ENCODE data around the gene PLEKHG3. TPM values are rescaled to one million over a fixed set of nuclear protein-coding genes. Genes with fewer than 3 reads are reported as not detected.
A peak's percentile ranks its signal among the peaks of the same experiment; 100 is the strongest.

The PLEKHG3 gene
- total RNA-seq, 1 donor from 2014 or later, result 64.7 TPM

GRCh38 chr14:64726585-64726890 lies 22.3 kb downstream of the PLEKHG3 start:
- H3K9me3 Mint-ChIP-seq, result no peaks in the 10 kb centered on the region
- no peak for DNase-seq (ENCODE audit: extremely low spot score, unreplicated experiment)
- TF ChIP-seq CTCF (conservative IDR thresholded peaks at IDR 0.05), result no peak
- no peak overlapping the region for H3K4me3 Mint-ChIP-seq
- H3K36me3 Mint-ChIP-seq, result peaks cover 10% of the 10 kb centered on the region
- H3K4me1 Mint-ChIP-seq (ENCODE audit: unreplicated experiment), result peaks cover 36% of the 10 kb centered on the region
- H3K27ac Mint-ChIP-seq, result peak overlapping the region; percentile 84
- no peaks in the 10 kb centered on the region for H3K27me3 Mint-ChIP-seq

GRCh38 chr14:64727551-64728071 lies 23.4 kb downstream of the PLEKHG3 start:
- Mint-ChIP-seq H3K27me3 (no peaks in the 10 kb centered on the region), H3K36me3 (peaks cover 10% of the 10 kb centered on the region), H3K9me3 (no peaks in the 10 kb centered on the region), H3K27ac (no peak overlapping the region), H3K4me3 (no peak overlapping the region), H3K4me1 (ENCODE audit: unreplicated experiment) (peaks cover 29% of the 10 kb centered on the region)
- DNase-seq (ENCODE audit: extremely low spot score, unreplicated experiment), result no peak
- TF ChIP-seq CTCF (conservative IDR thresholded peaks at IDR 0.05), result no peak

- no peaks in the 10 kb centered on the region for H3K27me3 Mint-ChIP-seq
- no peak overlapping the region for H3K4me3 Mint-ChIP-seq
- H3K36me3 Mint-ChIP-seq, result peaks cover 10% of the 10 kb centered on the region
- no peaks in the 10 kb centered on the region for H3K9me3 Mint-ChIP-seq
- H3K4me1 Mint-ChIP-seq (ENCODE audit: unreplicated experiment), result peaks cover 27% of the 10 kb centered on the region
- DNase-seq (ENCODE audit: extremely low spot score, unreplicated experiment), result no peak
- TF ChIP-seq CTCF (conservative IDR thresholded peaks at IDR 0.05), result no peak
- H3K27ac Mint-ChIP-seq, result no peak overlapping the region
Observed at GRCh38 chr14:64728106-64728505, 23.9 kb downstream of the PLEKHG3 start.

- Mint-ChIP-seq H3K4me1 (ENCODE audit: unreplicated experiment) (peaks cover 22% of the 10 kb centered on the region), H3K27ac (no peak overlapping the region), H3K27me3 (no peaks in the 10 kb centered on the region), H3K36me3 (peaks cover 14% of the 10 kb centered on the region), H3K9me3 (no peaks in the 10 kb centered on the region), H3K4me3 (no peak overlapping the region)
- no peak for DNase-seq (ENCODE audit: extremely low spot score, unreplicated experiment)
- TF ChIP-seq CTCF (conservative IDR thresholded peaks at IDR 0.05), result no peak
Observed at GRCh38 chr14:64728856-64729255, 24.6 kb downstream of the PLEKHG3 start.

- H3K27ac Mint-ChIP-seq, result peak overlapping the region; percentile 39
- H3K9me3 Mint-ChIP-seq, result no peaks in the 10 kb centered on the region
- no peak overlapping the region for H3K4me3 Mint-ChIP-seq
- no peak for TF ChIP-seq CTCF (conservative IDR thresholded peaks at IDR 0.05)
- H3K27me3 Mint-ChIP-seq, result no peaks in the 10 kb centered on the region
- peaks cover 19% of the 10 kb centered on the region for H3K36me3 Mint-ChIP-seq
- DNase-seq (ENCODE audit: extremely low spot score, unreplicated experiment), result no peak
- H3K4me1 Mint-ChIP-seq (ENCODE audit: unreplicated experiment), result peaks cover 20% of the 10 kb centered on the region
Observed at GRCh38 chr14:64729386-64730060, 25.3 kb downstream of the PLEKHG3 start.

Measured in type B pancreatic cell (in vitro differentiated cells).